ENCODE measurements around the gene RBP3. TPM values are rescaled to one million over a fixed set of nuclear protein-coding genes. Genes with fewer than 3 reads are reported as not detected.

Gene RBP3
- total RNA-seq, 1 donor from 2014 or later: not detected

DNA sequence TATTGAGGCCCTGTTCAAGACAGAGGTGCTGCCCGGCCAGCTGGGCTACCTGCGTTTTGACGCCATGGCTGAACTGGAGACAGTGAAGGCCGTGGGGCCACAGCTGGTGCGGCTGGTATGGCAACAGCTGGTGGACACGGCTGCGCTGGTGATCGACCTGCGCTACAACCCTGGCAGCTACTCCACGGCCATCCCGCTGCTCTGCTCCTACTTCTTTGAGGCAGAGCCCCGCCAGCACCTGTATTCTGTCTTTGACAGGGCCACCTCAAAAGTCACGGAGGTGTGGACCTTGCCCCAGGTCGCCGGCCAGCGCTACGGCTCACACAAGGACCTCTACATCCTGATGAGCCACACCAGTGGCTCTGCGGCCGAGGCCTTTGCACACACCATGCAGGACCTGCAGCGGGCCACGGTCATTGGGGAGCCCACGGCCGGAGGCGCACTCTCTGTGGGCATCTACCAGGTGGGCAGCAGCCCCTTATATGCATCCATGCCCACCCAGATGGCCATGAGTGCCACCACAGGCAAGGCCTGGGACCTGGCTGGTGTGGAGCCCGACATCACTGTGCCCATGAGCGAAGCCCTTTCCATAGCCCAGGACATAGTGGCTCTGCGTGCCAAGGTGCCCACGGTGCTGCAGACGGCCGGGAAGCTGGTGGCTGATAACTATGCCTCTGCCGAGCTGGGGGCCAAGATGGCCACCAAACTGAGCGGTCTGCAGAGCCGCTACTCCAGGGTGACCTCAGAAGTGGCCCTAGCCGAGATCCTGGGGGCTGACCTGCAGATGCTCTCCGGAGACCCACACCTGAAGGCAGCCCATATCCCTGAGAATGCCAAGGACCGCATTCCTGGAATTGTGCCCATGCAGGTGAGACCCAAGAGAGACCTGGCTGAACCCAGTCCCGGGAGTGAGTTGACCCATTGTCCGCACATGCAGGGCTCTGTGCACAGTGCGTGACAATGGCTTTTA, 2.8 kb downstream of the RBP3 start:
- intact Hi-C loops (cut with DNase I): no loop called here
- no peak for DNase-seq
- TF ChIP-seq, protein P1, sequence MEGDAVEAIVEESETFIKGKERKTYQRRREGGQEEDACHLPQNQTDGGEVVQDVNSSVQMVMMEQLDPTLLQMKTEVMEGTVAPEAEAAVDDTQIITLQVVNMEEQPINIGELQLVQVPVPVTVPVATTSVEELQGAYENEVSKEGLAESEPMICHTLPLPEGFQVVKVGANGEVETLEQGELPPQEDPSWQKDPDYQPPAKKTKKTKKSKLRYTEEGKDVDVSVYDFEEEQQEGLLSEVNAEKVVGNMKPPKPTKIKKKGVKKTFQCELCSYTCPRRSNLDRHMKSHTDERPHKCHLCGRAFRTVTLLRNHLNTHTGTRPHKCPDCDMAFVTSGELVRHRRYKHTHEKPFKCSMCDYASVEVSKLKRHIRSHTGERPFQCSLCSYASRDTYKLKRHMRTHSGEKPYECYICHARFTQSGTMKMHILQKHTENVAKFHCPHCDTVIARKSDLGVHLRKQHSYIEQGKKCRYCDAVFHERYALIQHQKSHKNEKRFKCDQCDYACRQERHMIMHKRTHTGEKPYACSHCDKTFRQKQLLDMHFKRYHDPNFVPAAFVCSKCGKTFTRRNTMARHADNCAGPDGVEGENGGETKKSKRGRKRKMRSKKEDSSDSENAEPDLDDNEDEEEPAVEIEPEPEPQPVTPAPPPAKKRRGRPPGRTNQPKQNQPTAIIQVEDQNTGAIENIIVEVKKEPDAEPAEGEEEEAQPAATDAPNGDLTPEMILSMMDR (IDR thresholded peaks at IDR 0.05): no peak
- Histone ChIP-seq H3K4me1 (no peaks in the 10 kb centered on the region), H3K36me3 (no peaks in the 10 kb centered on the region), H3K9me3 (no peaks in the 10 kb centered on the region), H3K27ac (no peak overlapping the region), H3K27me3 (ENCODE audit: low read depth) (no peaks in the 10 kb centered on the region), H3K4me3 (no peak overlapping the region)
- ATAC-seq: no peak

DNA sequence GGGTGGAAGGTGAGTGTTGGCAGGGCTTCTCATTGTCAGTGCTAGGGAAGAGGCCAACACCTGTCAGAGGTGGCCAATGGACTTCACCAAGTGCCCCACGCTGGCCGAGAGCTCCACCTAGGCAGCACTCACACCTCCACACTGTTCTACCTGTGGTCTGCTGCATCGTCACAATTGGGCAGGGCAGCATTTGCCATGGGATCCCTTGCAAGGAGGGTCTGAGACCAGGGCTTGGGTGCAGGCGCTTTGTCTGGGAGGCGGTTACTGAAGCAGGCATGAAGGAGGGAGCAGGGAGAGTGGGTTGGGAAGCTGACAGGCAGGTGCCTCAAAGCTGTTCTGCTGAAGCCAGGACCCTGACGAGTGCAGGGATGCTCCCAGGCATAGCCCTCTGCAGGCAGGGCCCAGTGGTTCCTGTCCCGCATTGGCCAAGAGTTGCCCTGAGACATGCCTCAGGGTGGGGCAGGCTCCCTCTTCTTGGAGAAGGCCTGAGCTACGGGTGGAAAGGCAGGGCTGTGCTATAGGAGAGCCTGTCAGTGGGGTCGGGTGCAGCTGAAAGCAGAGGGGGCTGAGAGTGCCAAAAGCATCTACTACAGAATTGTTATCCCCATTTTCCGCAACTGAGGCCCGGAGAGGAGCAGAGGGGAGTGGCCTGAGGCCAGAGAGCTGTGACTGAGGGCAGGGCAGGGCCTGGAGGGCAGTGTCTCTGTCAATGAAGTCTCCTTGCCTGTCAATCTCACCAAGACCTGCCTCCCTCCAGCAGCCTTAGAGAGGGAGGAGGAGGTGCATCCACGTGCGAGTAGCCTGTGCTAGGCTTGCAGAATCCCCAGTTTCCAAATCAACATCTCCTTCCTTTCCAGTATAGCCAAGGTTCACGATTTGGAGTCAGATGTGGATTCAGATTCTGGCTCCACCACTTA, 4.0 kb downstream of the RBP3 start:
- no peaks in the 10 kb centered on the region for H3K9me3 ChIP-seq
- ATAC-seq: no peak

DNA sequence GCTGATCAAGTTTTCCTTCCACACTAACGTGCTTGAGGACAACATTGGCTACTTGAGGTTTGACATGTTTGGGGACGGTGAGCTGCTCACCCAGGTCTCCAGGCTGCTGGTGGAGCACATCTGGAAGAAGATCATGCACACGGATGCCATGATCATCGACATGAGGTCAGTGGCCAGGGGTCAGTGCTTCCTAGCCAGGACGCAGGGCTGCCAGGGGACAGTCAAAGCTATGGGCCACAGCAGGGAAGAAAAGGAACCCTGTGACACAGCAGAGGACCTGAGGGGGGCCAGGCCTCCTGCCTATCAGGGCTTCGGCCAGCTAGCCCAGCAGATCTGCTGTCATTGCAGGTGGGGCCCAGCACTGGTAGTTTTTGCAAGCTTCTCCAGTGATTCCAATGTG, 5.2 kb downstream of the RBP3 start:
- ATAC-seq (no peak), DNase-seq (no peak)
- H3K9me3 ChIP-seq: no peaks in the 10 kb centered on the region
- intact Hi-C loops (cut with DNase I): no loop called here
- H3K36me3 ChIP-seq: no peaks in the 10 kb centered on the region
- no peak overlapping the region for H3K27ac ChIP-seq
- H3K27me3 ChIP-seq (ENCODE audit: low read depth): no peaks in the 10 kb centered on the region
- TF ChIP-seq, protein P1 (IDR thresholded peaks at IDR 0.05): no peak
- no peaks in the 10 kb centered on the region for H3K4me1 ChIP-seq
- no peak overlapping the region for H3K4me3 ChIP-seq

More for the DNA sequence above, 4.0 kb downstream of the RBP3 start:
- intact Hi-C loops (cut with DNase I): no loop called here
- TF ChIP-seq, protein P1 (IDR thresholded peaks at IDR 0.05): no peak
- Histone ChIP-seq H3K27ac (no peak overlapping the region), H3K27me3 (ENCODE audit: low read depth) (no peaks in the 10 kb centered on the region), H3K4me3 (no peak overlapping the region), H3K4me1 (no peaks in the 10 kb centered on the region), H3K36me3 (no peaks in the 10 kb centered on the region)
- no peak for DNase-seq

DNA sequence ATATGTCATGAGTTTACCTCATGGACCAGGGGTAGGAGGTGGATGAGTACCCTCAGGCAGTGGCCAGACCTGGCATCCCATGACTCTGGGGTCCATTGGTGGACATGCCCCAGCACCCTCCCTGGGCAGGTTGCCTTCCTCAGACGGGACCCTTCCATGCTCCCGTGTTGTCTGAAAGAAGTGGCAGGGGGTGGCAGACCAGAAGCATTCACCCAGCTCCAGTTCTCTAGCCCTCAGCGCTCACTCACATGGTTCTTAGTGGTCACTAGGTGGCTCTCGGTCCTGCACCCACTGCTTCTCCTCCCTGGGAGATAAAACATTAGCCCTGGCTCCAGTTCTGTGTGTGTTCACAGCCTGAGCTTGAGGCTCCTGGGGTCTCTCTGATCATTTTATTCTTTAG, 6.0 kb downstream of the RBP3 start:
- DNase-seq: no peak
- intact Hi-C loops (cut with DNase I): no loop called here
- Histone ChIP-seq H3K27ac (no peak overlapping the region), H3K4me1 (no peaks in the 10 kb centered on the region), H3K36me3 (no peaks in the 10 kb centered on the region), H3K9me3 (no peaks in the 10 kb centered on the region), H3K4me3 (no peak overlapping the region), H3K27me3 (ENCODE audit: low read depth) (no peaks in the 10 kb centered on the region)
- TF ChIP-seq, protein P1 (IDR thresholded peaks at IDR 0.05): no peak
- no peak for ATAC-seq

DNA sequence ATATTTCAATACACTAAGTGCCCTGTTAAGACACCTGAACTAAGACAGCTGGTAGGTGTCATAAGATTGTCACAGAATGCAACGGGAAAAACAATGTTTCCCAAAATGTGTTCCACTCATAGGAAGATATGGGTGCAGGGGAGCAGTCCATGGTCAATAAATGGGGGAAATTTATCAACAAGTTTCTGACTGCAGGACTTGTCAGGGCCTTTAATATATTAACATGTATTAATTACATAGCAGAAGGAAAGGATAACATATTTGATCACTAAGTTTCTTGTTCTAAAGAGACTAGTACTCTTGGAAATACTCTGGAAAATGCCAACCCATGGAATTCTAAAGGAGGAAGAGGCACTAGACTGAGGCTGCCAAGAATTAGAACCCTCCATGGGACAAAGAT, 6.7 kb downstream of the RBP3 start:
- Histone ChIP-seq H3K9me3 (no peaks in the 10 kb centered on the region), H3K27ac (no peak overlapping the region), H3K4me1 (no peaks in the 10 kb centered on the region), H3K4me3 (no peak overlapping the region), H3K36me3 (no peaks in the 10 kb centered on the region), H3K27me3 (ENCODE audit: low read depth) (no peaks in the 10 kb centered on the region)
- DNase-seq (no peak), ATAC-seq (no peak)
- intact Hi-C loops (cut with DNase I): no loop called here
- TF ChIP-seq, protein P1 (IDR thresholded peaks at IDR 0.05): no peak
